LNCAP (cell line): ENCODE data around the gene ADRA2B.

Experiments used
- TF ChIP-seq, protein P1 (sequence below): fragments of 450-650 bp; IDR thresholded peaks from 2 replicates; pipeline ENCODE4 v1.5.1; 2017; ENCODE audit warnings: mild to moderate bottlenecking

ADRA2B gene

DNA sequence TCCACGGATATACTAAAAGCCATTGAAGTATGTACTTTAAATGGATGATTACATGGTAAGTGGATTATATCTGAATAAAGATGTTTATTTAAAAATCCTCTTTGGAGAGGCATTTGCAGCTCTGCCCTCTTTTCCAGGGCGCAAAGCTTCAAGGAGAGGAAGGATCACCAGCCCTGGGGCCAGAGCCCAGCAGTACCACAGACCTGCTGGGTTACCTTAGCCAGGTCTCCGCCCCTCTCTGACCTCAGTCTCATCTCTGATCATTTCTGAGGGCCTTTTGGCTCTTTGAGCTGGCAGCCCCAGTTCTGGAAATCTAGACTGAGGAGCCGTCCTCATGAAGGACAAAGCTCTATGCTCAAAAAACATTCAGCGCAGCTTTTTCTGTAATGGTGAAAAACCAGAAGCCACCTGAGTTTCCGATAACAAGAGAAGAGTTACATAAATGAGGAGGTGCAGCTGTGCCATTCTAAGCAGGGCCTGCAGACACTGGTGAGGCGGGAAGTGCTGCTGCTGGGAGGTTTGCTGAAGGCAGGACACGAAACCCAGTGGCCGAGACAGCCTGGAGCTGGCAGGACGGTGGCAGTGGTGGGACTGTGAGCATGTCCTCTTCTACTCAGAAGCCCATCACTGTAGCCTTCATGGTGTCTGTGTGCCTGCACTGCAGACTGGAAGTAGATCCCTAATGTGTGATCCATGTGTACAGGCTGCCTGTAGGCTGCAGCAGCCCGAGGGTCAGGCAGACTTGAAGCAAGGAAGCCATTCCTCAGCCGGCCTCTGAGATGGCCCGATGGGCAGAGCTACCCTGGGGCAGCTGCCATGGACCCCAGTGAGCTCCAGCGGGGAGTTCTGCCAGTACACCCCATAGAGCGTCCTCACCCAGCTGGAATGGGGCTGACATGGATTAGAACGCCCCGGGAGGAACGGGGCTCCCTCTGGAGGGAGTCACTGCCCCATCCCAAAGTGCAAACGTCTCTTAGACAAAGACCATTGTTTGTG lies 27.7 kb downstream of the ADRA2B start:
- TF ChIP-seq, protein P1, sequence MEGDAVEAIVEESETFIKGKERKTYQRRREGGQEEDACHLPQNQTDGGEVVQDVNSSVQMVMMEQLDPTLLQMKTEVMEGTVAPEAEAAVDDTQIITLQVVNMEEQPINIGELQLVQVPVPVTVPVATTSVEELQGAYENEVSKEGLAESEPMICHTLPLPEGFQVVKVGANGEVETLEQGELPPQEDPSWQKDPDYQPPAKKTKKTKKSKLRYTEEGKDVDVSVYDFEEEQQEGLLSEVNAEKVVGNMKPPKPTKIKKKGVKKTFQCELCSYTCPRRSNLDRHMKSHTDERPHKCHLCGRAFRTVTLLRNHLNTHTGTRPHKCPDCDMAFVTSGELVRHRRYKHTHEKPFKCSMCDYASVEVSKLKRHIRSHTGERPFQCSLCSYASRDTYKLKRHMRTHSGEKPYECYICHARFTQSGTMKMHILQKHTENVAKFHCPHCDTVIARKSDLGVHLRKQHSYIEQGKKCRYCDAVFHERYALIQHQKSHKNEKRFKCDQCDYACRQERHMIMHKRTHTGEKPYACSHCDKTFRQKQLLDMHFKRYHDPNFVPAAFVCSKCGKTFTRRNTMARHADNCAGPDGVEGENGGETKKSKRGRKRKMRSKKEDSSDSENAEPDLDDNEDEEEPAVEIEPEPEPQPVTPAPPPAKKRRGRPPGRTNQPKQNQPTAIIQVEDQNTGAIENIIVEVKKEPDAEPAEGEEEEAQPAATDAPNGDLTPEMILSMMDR: no peak

DNA sequence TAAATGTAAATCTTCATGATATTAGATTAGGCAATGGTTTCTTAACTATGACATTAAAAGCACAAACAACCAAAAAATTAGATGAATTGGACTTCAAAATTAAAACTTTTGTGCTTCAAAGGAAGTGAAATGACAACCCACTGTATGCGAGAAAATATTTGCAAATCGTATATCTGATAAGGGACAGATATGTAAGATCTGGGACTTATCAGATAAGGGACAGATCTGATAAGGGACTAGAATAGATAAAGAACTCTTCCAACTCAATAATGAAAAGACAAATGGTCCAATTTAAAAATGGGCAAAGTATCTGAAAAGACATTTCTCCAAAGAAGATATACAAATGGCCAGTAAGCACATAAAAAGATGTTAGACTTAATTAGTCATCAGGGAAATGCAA lies 29.2 kb downstream of the ADRA2B start:
- TF ChIP-seq, protein P1: no peak

DNA sequence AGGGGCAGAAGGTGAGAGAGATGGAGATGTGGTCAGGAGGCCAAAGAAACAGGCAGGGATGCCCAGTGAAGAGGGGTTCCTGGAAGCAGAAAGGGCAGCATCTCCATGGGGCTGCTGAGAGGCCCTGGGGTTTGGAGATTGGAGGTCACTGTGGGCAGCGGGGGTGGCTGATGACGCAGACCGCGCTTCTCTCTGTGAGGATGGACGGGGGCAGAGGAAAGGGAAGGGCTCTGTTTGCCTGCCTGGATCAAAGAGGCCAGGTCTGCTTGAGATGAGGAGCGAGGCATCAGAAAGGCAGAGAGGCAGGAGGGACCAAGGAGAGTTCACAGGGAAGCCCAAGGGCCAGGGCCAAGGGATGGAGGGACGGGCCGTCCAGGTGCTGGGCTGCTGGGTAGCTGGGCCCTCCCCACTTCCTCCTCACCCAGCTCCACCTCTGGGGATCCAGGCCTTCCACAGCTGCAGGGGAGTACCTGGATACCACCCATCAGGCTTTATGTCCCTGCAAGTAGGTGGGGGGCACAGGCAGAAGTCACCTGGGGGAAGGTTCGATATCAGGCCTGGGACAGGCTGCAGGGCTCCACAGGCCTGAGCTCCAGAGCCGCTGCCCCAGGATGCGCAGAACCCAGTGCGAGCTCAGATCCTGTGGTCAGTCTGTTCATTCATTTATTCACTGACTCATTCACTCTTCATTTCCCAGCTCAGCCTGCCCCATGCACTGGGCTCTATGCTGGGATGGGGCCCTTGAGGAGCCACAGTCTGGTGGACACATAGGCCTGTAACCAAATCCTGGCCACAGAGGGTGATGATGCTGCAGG lies 30.6 kb downstream of the ADRA2B start:
- TF ChIP-seq, protein P1: no peak

DNA sequence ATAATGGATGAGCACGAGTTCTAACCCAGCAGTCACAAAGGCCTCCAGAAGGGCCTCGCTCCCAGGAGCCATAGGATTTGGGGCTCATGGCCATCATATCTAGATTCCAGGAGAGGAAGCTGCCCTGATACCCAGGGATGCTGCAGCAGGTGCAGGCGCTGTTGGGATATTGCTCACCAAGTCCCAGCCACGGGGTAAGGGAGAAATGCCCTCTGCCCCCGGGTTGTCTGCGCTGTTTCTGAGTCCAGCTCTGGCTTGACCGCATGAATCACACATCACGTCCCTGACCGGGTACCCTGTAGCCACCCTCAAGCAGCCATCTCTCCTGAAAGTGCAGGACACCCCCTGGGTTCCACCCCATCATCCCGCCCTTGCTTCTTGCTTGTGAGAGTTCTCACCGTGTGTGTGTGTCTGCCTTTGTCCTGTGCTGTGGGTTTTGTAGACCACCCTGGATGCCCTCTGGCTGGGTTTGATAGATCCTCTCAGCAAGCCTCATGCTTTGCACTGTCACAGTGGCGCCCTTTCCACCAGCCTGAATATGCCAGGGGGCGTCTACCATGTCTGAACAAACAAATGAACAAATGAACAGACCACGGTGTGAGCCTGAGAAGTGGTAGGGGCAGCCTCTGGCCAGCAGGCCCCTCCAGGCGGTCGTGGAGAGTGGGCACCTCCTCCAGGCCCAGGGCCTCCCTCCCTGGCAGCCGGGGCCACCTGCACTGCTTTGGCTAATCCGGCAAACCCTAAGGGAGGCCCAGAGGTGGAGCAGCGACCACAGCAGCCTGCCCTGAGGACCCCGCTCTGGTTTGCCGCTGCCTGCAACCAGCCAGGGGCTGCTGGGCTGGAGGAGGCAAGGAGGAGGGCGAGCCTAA lies 32.1 kb downstream of the ADRA2B start:
- TF ChIP-seq, protein P1: no peak

DNA sequence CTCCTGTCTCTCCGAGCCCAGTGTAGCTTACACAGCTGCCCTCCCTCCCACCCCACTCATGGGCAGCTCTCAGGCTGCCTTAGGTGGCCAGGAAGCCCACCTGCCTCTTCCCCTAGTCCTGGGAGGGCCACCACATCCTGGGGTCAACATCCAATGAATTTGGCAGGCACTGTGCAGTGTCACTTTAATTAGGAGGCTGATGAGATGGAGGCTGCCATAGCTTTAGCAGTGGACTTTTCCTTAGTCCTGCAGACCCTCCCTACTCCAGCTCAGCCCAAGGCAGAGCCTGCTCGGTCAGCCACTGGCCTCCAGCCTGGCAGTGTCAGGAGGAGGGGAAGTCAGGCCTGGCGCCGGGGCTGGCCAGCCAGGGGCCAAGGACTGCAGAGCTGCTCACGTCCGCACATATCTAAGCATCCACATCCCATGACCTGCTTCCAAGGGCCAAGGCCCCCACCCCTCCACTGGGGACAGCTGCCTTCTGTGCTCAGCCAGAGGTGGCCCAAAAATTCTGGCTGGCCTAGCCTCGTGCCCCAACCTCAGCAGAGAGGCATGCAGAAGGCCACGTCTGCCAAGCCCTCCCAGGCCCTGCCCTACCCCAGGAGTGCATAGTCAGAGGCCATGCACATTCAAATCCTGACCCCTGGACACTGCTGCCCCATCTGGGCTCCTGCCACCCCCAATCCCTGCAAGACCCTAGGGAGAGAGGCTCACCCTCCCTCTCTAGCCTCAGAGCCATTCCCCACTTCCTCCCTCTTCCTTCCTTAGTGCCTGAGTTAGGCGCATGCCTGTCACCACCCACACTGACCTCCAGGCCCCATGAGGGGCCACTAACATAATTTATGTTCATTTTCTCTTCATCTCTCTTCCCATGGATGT lies 33.1 kb downstream of the ADRA2B start:
- TF ChIP-seq, protein P1: no peak

DNA sequence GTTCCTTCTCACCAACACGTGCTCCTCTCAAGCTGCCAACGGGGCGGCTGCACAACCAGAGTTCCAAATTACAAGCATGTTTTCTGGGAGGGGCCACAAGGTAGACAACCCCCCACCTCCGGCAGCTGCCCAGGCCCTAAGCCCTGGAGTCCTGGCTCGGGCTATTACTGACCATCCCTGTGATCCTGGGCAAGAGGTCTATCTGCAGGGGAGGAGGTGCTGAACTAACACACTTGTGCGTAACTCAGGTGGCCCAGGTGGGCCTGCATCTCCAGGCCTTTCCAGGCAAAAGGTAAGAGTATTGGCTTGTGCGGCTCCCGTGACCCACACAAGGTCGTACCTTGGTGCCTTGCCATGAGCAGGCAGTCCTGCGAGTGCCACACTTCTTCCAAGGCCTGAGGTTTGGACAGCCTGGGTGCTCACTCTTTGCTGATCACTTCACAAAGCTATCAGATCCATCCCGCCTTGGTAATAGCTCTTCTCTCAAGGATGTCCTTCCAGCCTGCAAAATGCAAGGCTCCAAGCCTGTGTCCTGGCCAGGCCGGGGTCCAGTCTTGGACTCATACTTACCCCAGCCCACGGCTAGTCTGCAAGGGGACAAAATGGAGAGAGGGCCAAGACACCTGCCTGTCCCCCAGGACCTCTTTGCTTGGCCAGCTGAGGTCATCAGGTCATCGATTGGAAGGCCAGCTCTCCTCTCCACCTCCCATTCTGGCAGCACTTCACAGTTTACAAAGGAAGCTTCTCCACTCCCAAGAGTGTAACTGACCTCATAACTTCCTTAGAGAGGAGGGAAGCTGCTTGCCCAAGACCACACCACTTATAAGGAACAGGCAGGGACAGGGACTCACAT lies 33.9 kb downstream of the ADRA2B start:
- TF ChIP-seq, protein P1: no peak
